ENCODE data around the gene TMEFF1. TPM values are rescaled to one million over a fixed set of nuclear protein-coding genes. Genes with fewer than 3 reads are reported as not detected.

TMEFF1 gene
- total RNA-seq, 1 experiment from 2014 or later: 2.7 TPM

- Mint-ChIP-seq H3K4me1 (ENCODE audit: low read depth, unreplicated experiment) (no peaks in the 10 kb centered on the region), H3K36me3 (ENCODE audit: insufficient read depth, unreplicated experiment) (peaks cover 12% of the 10 kb centered on the region), H3K27me3 (ENCODE audit: insufficient read depth, unreplicated experiment) (no peaks in the 10 kb centered on the region), H3K4me3 (ENCODE audit: unreplicated experiment) (no peak overlapping the region), H3K27ac (ENCODE audit: unreplicated experiment) (no peak overlapping the region), H3K9me3 (ENCODE audit: unreplicated experiment) (no peaks in the 10 kb centered on the region)
- Histone ChIP-seq H3K4me3 (ENCODE audit: low read depth, low read length) (no peak overlapping the region), H3K36me3 (ENCODE audit: control insufficient read depth, insufficient read depth, low read length) (0 out of 2 replicates have a peak, but pooled peaks cover 1% of the 10 kb centered on the region), H3K27me3 (replicated peaks; ENCODE audit: control insufficient read depth, insufficient read depth, low read length) (no peaks in the 10 kb centered on the region), H3K9me3 (no peaks in the 10 kb centered on the region), H3K4me1 (no peaks in the 10 kb centered on the region)
- ChIA-PET POLR2A (no interaction called here), CTCF (no interaction called here)
- intact Hi-C loops (cut with micrococcal nuclease; ENCODE audit: unreplicated experiment): no loop called here
- no peak for TF ChIP-seq CTCF (IDR thresholded peaks at IDR 0.05; ENCODE audit: insufficient read depth in 1 of 2, low read depth in 1 of 2, low read length in 1 of 2, severe bottlenecking in 1 of 2, unreplicated experiment in 1 of 2)
- no TSS peak for BruUV-seq (replicated peaks)
- no peak for DNase-seq
These were observed 20.1 kb upstream of the TMEFF1 start for GRCh38 chr9:100452894-100453293.

- no peak overlapping the region for H3K4me3 ChIP-seq (ENCODE audit: low read depth, low read length)
- Mint-ChIP-seq H3K9me3 (ENCODE audit: unreplicated experiment) (no peaks in the 10 kb centered on the region), H3K4me1 (ENCODE audit: low read depth, unreplicated experiment) (no peaks in the 10 kb centered on the region), H3K4me3 (ENCODE audit: unreplicated experiment) (no peak overlapping the region), H3K27ac (ENCODE audit: unreplicated experiment) (no peak overlapping the region), H3K36me3 (ENCODE audit: insufficient read depth, unreplicated experiment) (peaks cover 10% of the 10 kb centered on the region), H3K27me3 (ENCODE audit: insufficient read depth, unreplicated experiment) (no peaks in the 10 kb centered on the region)
- CTCF ChIA-PET: no interaction called here
- POLR2A ChIA-PET: no interaction called here
- no peak for TF ChIP-seq CTCF (IDR thresholded peaks at IDR 0.05; ENCODE audit: insufficient read depth in 1 of 2, low read depth in 1 of 2, low read length in 1 of 2, severe bottlenecking in 1 of 2, unreplicated experiment in 1 of 2)
- no TSS peak for BruUV-seq (replicated peaks)
- intact Hi-C loops (cut with micrococcal nuclease; ENCODE audit: unreplicated experiment): no loop called here
- no peaks in the 10 kb centered on the region for H3K27me3 ChIP-seq (replicated peaks; ENCODE audit: control insufficient read depth, insufficient read depth, low read length)
- 0 out of 2 replicates have a peak, but pooled peaks cover 1% of the 10 kb centered on the region for H3K36me3 ChIP-seq (ENCODE audit: control insufficient read depth, insufficient read depth, low read length)
- no peaks in the 10 kb centered on the region for H3K9me3 ChIP-seq
- DNase-seq: no peak
- H3K4me1 ChIP-seq: no peaks in the 10 kb centered on the region
These were observed 17.5 kb upstream of the TMEFF1 start for GRCh38 chr9:100455470-100455869.

GRCh38 chr9:100457517-100457916 is 15.4 kb upstream of the TMEFF1 start:
- no peak overlapping the region for H3K4me3 Mint-ChIP-seq (ENCODE audit: unreplicated experiment)
- H3K4me1 Mint-ChIP-seq (ENCODE audit: low read depth, unreplicated experiment): no peaks in the 10 kb centered on the region
- no peak overlapping the region for H3K27ac Mint-ChIP-seq (ENCODE audit: unreplicated experiment)
- DNase-seq: no peak
- Histone ChIP-seq H3K36me3 (ENCODE audit: control insufficient read depth, insufficient read depth, low read length) (no peaks in the 10 kb centered on the region), H3K4me1 (no peaks in the 10 kb centered on the region), H3K9me3 (no peaks in the 10 kb centered on the region), H3K4me3 (ENCODE audit: low read depth, low read length) (no peak overlapping the region), H3K27me3 (replicated peaks; ENCODE audit: control insufficient read depth, insufficient read depth, low read length) (no peaks in the 10 kb centered on the region)
- no peaks in the 10 kb centered on the region for H3K9me3 Mint-ChIP-seq (ENCODE audit: unreplicated experiment)
- no peak for TF ChIP-seq CTCF (IDR thresholded peaks at IDR 0.05; ENCODE audit: insufficient read depth in 1 of 2, low read depth in 1 of 2, low read length in 1 of 2, severe bottlenecking in 1 of 2, unreplicated experiment in 1 of 2)
- no peaks in the 10 kb centered on the region for H3K36me3 Mint-ChIP-seq (ENCODE audit: insufficient read depth, unreplicated experiment)
- intact Hi-C loops (cut with micrococcal nuclease; ENCODE audit: unreplicated experiment): no loop called here
- H3K27me3 Mint-ChIP-seq (ENCODE audit: insufficient read depth, unreplicated experiment): no peaks in the 10 kb centered on the region
- BruUV-seq (replicated peaks): no TSS peak
- ChIA-PET CTCF (no interaction called here), POLR2A (no interaction called here)
